Measurements from ENCODE around the gene TWSG1.

Gene TWSG1

DNA sequence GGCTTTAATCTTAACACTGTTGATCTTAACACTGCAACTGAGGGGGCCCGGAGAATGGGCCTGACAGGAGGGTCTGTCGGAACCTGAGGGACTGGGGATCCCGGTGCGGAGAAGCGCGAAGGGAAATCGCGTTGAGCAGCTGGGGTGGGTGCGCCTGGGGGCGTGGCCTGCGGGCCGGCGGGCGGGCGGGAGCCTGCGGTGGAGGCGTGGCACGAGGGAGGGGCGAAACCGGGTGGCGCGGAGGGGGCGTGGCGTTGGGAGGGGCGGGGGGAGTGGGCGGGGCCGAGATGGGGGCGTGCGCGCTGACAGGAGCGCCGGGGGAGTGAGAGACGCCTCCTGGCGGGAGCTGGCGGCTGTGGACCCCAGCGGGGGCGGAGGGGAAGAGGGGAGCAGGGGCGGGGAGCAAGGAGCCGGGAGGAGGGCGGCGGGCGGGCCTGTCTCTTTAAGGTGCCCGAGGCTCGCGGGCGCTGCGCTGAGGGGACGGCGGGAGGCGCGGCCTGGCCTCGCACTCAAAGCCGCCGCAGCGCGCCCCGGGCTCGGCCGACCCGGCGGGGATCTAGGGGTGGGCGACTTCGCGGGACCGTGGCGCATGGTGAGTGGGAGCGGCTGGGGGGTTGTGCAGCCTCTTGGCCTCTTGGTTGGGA is at the start of gene TWSG1:
Gene TWSG1, plus strand, starts transcription at position 445 of the 644 bp plus-strand sequence. CDS start 2,457 bp downstream, outside the sequence.
- DNase-seq, result peak; percentile 95

DNA sequence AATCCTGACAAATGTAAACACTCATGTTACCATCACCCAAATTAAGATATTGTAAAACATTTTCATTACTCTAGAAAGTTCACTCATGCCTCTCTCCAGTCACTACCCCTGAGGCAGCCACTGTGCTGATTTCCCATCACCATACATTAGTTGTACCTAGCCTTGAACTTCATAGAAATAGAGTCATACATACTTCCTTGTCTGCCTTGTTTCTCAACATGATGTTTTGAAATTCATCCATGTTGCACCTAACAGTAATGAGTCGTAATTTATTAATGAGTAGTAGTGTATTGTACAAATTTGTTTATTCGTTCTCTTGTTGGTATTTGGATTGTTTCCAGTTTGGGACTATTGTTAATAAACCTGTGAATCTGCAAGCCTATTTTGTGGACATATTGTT is 49.0 kb upstream of the TWSG1 start:
- no peak for DNase-seq

GRCh38 chr18:9287036-9287435 is 47.5 kb upstream of the TWSG1 start:
- DNase-seq, result no peak

DNA sequence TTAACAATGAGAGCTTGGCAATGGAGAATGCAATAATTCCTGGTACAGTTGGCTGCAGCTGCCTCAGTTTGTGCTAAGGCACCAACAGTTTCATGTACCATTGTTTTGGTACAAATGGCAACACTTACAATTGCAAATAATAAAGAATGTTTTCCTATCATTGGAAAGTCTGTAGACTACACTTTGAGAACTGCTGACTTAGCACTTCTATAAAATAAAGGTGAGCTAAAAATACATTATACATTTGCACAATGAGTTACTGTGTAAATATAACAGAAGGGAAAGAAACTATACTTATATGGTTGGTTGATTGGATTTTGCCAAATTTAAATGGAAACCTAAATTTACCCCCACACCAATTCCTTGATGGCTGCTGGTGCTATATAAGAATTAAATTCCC is 44.9 kb upstream of the TWSG1 start:
- no peak for DNase-seq

DNA sequence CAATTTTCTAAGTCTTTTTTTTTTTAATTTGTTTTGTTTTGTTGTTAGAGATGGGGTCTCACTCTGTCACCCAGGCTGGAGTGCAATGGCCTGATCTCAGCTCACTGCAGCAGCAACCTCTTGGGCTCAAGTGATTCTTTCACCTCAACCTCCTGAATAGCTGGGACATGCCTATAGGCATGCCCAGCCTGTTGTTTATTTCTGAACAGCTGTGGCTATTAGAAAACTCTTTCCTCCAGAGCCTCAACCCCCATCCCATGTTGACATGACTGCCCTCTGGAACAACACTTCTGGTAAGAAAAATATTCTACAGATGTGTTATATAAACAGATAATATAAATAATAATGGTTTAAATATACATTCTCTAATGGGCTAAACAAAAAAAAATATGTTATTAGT is 44.4 kb upstream of the TWSG1 start:
- DNase-seq, result no peak

DNA sequence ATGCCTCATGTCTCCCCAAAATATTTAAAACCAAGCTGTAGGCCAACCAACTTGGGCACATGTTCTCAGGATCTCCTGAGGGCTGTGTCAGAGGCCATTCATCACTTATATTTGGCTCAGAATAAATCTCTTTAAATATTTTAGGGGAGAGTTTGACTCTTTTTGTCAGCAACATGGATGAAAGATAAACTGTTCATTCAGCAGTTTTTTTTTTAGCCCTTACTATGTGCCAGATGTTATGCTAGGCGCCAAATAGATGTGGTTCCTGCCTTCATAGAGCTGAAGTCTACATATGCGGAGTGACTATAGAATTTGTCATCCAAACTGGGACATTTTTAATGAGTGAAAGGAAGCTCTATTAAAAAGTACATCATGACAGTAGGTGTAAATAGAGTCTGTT is 42.5 kb upstream of the TWSG1 start:
- no peak for DNase-seq

DNA sequence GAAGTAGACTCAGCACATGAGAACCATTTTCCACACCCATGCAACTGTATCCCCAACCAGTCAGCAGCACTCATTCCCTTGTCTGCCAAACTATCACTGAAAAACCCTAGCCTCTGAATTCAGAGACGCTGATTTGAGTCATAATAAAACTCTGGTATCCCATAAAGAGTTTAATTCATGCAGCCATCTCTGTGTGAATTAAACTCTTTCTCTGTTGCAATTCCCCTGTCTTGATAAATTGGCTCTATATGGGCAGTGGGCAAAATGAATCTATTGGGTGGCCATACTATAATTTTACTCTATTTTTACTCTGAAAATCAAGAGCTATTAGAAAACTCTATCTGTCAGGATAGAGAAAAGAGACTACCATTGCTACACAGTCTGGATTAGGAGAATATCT is 40.6 kb upstream of the TWSG1 start:
- DNase-seq, result no peak

GRCh38 chr18:9296233-9297006 is 38.2 kb upstream of the TWSG1 start:
- DNase-seq, result no peak

DNA sequence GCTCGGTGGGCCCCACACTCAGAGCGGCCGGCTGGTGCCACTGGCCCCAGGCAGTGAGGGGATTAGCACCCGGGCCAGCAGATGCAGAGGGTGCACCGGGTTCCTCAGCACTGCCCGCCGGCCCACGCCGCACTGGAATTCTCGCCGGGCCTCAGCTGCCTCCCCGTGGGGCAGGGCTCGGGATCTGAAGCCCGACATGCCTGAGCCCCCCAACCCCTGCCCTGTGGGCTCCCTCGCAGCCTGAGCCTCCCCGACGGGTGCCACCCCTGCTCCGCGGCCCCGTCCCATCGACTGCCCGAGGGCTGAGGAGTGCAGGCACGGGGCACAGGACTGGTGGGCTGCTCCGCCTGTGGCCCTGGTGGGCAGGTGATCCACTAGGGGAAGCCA is 37.6 kb upstream of the TWSG1 start:
- DNase-seq, result no peak

DNA sequence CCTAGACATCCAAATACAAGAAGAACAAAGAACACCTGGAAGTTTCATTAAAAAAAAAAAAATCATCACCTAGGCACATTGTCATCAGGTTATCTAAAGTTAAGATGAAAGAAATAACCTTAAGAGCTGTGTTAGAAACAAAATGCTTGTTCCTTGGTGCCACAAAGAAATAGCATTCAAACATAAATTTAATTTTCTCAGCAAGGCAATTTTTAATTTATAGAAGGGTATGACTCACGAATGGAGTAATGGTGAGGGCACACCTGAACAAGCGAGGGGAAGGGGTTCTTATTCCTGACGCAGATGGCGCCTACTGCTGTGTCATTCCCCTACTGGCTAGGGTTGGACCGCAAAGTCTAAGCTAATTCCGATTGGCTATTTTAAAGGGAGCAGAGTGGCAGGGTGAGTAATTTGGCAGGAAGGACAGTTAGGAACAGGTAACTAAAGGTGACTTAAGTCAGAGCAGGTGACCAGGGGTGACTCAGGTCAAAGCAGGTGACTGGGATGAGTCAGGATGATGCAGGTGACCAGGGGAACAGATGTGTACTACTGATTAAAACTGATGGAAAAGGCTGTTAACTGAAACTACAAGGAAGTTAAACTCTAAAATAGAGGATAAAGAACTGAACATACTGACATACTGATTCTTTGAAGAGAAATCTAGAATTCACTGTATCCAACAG is 30.0 kb upstream of the TWSG1 start:
- DNase-seq, result no peak

DNA sequence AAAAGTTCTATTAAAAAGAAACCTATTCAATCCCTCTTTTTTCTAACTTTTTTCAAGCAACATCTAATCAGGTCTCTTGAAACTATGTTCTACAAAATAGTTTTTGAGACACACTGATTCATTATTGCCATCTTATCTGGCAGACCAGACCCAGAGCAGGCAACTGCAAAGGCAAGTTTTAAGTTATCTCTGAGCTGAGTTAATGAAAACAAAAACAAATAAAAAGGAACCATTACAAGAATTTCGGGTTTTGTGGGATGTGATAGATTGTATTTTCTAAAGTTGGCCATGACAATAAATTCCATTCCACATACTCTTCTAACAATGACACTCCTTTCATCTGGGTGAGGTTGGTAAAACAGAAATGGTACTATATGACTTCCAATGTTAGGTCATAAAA is 15.2 kb upstream of the TWSG1 start:
- DNase-seq, result no peak

DNA sequence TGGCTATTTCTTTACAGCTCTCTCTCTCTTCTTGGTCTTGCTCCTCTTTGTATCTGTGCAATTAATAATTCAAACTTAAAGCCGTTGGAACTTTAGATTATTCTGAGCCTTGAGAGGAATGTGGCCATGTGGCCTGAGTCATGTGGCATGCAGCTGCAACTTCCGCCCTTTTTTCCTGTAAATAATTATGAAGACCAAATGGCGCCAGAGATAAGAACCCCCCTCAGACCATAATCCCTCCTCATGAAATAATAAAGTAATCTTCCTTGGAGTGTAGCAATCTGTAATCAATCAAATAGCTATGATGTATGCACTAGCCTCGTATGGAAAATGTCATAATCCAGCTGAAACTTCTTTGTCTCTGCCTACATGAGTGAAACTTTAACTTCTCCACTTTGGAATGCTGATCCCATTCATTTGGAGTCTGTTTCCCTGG is 13.5 kb upstream of the TWSG1 start:
- DNase-seq, result no peak

GRCh38 chr18:9321736-9322135 is 12.8 kb upstream of the TWSG1 start:
- DNase-seq, result no peak

- DNase-seq, result no peak
Measured at GRCh38 chr18:9322744-9323143, 11.8 kb upstream of the TWSG1 start.

DNA sequence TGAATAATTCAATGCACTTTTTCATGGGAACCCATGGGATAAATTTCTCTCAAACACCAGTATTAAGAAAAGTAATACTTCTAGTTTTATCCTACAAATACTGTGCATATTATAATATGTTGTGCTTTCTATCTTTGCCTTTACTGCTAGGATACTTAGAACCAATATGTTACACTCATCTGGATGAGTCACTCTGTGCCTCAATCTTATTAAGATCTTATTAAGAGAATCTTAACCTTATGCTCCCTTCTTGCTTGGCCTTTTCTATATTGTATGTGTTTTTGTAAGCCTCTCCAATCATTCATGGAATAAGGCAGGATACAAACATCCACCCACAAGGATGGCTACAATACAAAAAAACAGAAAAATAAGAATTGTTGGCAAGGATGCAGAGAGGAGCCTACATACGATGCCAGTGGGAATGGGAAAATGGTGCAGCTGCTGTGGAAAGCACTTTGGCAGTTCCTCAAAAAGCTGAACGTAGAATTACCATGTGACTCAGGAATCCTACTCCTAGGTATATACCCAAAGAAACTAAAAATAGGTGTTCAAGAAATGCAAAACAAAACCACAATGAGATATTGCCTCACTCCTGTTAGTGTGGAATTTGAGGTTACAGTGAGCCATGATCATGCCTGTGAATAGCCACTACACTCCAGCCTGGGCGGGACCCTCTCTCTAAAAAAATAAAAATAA is 10.7 kb upstream of the TWSG1 start:
- no peak for DNase-seq

- no peak for DNase-seq
Measured at GRCh38 chr18:9325716-9326115, 8.9 kb upstream of the TWSG1 start.

GRCh38 chr18:9328776-9329175 is 5.8 kb upstream of the TWSG1 start:
- DNase-seq, result no peak

DNA sequence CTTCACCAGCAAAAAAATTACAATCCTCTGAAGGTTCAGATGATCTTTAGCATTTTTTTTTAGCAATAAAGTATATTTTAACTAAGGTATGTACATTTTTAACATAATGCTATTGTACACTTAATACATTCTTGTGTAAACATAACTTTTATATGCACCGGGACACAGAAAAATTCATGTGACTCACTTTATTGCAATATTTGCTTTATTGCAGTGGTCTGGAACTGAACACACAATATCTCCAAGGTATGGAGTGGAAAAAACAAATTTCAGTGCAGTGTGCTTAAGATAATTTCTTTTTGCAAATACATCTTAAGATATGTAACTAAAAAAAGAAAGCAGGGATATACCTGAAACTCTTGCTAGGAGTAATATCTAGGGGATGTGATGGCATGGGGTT is 5.1 kb upstream of the TWSG1 start:
- DNase-seq, result no peak

DNA sequence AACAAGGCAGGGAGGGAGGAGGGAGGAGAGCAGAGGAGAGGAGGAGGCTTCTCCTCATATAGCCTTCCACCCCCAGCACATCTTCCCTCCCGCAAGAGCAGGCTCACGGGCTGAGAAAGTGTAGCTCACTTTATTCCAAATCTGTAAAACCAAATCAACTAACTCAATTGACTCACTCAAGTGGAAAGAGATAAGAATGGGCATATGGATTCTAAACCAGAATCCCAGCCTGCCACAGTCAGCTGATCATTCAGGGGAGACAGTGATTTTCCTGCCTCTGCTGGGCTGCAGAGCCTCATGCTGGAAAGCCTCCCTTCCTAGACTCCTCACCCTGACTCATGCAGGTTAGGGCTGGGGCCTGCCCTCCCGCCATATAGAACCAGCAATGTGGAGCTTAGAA is 4.2 kb upstream of the TWSG1 start:
- DNase-seq, result no peak

- no peak for DNase-seq
Measured at GRCh38 chr18:9333441-9334328, 888 bp upstream of the TWSG1 start.

DNA sequence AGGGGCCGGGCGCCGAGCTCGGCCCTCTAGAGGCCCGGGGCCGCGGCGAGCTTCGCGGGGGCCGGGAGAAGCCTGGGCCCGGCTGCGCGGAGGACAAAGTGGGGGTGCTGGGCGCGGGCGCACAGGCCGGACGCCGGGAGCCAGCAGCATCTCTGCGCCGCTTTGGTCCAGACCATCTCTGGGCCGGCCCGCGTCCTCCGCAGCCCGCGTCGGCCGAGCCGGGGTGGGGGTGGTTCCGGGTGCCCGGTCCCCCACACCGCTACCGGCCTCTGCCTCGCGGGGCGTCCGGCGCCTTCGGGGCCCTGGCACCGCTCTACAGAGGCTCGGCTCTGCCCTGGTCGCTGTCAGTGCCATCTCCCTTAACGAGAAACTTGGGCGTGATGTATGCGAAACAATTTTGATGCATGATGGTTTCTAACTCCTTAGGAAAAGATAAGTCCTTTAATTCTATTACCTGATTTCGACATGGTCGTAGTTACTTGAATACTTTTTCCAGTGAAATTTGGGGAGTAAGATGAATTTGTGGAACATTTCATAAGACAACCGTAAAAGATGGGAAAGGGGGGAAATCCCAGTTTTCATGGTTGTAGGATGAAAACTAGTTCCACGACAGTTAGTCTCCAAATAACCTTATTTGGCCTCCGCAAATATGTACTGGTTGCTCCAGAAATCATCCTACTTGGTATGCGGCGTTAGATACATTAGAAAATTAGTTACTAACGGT is 562 bp downstream of the TWSG1 start:
- peak; percentile 69 for DNase-seq

DNA sequence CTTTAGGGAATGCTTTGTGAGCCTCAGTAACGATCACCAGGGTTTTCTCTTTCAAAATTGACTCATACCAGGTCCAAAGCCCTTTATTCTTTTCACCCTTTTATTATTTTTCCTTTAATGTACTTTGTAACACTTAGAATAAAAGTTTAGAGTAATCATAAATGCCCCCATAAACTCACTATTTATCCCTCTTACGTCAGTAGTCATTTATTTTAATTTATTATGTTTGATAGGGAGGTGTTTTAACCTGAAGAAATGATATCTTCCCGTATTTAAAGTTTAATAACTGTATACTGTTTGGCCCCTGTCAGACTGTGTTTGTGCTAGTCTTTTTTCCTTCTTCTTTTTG is 1.1 kb downstream of the TWSG1 start:
- no peak for DNase-seq
